Medulla oblongata (tissue), 1 donor: Measurements from ENCODE around the gene PROZ.
"Not testable (repeated sequence)": the region's sequence is repeated elsewhere in the genome, so short reads cannot be mapped to it uniquely, and the experiment has no call there.

ENCODE experiments used
- DNase-seq: peaks from one replicate; pipeline ENCODE4 v3.0.0-alpha.2; 2015; ENCODE audit errors: extremely low spot score

The PROZ gene

DNA sequence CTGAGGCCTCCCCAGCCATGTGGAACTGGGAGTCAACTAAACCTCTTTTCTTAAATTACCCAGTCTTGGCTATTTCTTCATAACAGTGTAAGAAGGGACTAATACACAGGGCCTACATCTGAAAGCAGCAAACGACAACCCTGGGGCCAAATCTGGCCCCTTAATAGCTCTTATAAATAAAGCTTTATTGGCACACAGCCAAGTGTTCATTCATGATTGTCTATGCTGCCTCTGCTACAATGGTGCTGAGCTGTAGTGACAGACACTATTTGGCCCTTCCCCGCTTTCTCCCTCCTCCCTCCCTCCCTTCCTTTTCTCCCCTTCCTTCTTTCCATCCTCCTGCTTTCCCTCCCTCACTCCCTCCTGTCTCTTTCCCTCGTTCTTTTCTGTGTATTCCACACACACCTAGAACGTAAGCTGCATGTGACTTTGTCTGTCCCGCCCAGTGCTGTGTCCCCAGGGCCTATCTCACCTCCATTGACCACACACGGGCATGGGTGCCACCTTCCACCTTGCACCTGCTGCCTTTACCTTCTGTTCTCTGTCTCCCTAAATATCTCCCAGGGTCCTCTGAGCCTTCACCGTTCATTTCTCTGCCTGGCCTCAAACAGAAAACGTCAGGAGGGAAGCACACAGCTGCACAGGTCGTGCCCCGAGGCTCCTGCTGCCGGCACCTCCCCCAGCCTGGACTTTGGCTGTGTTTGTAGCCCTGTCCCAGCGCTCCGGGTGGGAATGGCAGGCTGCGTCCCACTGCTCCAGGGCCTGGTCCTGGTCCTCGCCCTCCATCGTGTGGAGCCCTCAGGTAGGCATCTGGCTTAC lies at the start of gene PROZ:
TSS of gene PROZ (plus strand) at position 720 of the 819 bp plus-strand sequence. CDS start at position 733, 13 bp downstream.
- DNase-seq = no peak

DNA sequence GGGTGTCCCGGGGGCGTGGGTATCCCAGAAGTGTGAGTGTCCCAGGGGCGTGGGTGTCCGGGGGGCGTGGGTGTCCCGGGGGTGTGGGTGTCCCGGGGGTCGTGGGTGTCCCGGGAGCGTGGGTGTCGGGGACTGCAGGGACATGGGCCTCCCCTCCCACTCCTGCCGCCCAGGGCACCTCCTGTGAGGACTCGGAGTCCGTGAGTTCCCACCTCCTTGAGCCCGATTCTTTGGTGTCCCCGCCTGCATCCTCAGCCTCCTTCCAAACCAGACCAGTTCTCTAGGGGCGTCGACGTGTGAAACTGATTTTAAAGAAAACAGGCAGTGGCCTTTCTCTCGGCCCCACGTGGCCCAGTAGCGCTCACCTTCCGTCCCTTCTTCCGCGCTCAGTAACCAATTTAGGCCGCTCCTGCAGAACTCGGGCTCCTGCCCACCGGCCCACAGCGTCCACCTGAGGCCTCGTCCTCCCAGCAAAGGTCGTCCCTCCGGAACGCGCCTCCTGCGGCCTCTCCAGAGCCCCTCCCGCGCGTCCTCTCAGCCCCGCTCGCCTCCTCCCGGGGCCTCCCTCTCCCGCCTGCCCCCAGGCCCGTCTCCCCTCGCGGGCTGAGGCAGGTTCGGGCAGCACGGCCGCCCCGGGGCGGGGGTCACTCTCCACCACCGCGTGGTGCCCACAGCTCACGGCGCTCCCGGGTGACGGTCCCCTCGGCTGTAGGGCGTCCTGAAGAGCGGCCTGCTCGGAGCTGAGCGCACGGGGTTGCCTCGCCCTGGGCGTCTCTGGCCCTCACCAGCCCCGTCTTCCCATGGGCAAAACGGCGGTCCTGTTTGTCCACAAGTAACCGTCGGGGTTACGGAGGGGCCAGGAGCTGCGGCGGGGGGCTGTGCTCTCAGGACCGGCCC lies 49.0 kb upstream of the PROZ start:
- DNase-seq = no peak

GRCh38 chr13:113110048-113110851 lies 48.2 kb upstream of the PROZ start:
- no peak for DNase-seq

DNA sequence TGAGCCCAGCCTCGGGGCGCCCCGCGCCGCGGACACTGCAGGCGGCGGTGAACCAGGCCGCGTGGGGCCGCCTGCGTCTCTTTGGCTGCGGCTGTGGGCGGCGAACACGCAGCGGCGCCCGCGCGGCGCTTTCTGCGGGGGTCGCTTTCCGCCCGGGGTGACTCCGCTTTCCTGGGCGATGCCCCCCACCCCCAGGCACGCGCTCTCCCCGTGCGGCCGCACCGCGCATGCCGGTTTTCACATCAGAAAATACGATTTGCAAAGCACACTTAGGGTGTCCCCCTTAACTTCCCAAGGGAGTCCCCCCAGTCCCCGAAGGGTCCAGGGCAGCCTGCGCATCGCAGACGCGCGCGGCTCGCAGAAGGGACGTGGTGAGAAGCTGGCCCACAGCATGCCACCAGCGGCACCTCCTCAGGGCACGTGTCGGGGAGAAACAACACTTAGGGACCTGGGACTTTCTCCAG lies 47.6 kb upstream of the PROZ start:
- no peak for DNase-seq

GRCh38 chr13:113111821-113112220 lies 46.6 kb upstream of the PROZ start:
- not testable (repeated sequence) for DNase-seq

DNA sequence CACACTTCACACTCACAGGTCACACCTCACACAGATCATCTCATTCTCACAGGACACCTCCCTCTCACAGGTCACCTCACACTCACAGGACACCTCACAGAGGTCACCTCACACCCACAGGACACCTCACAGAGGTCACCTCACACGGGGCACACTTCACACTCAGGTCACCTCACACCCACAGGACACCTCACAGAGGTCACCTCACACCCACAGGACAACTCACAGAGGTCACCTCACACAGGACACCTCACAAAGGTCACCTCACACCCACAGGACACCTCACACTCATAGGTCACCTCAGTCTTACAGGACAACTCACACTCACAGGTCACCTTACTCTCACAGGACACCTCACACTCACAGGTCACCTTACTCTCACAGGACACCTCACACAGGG lies 46.0 kb upstream of the PROZ start:
- DNase-seq = not testable (repeated sequence)

DNA sequence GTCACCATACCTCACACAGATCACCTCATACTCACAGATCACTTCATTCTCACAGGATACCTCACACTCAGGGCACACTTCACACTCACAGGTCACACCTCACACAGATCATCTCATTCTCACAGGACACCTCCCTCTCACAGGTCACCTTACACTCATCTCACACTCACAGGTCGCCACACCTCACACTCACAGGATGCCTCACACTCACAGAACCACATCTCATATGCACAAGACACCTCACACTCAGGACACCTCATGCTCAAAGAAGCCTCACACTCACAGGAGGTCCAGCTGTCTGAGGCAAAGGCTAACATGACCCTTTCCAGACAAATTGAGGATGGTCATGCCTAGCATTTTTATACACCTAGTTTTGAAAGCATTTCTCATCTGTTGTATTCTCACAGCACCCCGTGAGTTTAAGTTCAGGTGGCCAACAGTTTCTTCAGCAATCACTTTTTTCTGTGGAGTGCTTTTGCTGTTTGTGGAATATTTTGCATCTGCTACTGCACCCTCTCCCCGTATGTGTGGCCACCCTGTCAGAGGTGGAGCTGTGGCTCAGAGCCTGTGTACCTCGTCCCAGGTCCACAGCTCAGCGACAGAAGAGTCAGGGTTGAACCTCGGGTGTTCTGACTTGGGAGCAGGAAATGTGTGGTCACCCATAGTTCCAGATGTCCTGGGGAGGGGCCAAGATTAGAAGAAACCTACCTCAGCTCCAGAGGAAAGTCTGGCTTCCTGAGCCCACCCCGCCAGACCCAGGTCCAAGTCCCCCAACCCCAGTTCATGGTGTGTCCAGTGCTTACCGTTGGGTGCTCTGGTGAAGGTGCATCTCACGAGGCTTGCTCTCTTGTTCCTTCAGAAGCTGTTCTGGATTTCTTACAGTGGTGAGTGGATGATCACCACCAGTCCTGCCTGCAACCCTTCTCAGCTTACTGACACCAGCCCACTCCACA lies 45.3 kb upstream of the PROZ start:
- no peak for DNase-seq

- DNase-seq = no peak
Measured at GRCh38 chr13:113113846-113114271, 44.6 kb upstream of the PROZ start.

DNA sequence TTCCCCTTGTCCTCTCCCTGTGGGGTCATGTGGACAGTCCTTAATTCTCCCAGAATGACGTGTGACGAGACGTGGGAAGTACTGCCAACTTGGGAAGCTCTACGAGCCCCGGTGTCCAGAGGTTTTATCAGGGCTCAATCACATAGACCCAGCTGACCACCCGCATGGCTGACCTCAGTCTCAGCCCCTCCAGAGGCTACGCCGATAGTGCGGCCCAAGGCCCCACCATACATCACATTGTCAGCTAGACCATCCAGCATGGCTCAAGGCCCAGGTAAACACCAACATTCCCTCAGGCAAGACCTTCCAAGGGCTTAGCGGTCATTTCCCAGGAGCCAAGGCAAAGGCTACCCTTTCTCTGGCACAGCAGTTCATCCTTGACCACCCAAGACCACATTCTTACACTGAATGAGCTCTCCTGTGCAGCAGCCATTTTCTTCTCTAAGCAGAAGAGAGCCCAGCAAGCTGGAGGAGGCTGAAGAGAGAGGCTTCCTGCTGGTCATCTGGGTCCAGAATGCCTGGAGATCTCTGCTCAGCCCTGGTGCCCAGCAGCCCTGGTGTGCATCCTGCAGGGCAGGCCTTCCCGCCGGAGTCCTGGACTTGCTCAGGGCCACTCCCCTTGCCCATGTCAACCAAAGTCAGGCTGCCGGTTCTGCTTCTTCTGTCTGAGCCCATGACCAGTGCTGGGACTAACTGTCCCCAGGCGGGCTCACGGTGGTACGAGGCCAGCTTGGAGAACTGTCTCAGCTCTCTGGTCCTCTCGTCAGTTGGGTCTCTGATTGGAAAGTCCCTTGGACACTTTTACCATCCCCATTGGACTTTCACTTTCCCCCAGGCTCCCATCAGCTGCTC lies 43.7 kb upstream of the PROZ start:
- no peak for DNase-seq

DNA sequence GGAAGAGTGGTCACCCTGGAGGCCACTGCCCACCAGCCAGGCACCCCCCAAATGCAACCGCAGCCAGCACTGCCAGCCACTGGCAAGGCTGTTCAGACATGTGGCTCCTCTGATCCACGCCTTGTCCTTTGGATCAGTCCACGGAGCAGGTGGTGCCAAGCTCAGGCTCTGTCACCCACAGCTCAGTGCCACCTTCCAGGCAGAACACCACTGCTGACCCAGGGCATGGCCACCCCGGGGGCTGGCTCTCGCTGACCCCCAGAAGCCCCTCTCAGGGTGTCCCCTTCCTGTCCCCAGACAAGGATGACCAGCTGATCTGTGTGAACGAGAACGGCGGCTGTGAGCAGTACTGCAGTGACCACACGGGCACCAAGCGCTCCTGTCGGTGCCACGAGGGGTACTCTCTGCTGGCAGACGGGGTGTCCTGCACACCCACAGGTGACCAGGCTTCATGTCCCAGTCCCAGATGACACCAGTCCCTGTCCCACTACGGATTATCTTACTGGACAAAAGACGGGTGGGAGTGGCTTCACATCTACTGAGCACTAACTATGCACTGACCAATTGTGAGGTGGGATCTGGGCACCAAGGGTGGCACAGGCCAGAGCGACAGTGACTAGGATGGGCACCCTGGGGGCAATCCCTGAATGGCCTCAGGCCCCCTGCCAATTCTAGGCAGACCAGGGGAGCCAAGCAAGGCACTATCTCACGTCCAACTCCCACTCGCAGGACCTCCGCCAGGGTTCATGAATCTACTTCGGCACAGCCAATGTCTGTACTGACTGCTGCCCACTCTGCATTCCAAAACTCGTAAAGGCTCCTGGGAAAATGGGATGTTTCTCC lies 42.9 kb upstream of the PROZ start:
- no peak for DNase-seq

DNA sequence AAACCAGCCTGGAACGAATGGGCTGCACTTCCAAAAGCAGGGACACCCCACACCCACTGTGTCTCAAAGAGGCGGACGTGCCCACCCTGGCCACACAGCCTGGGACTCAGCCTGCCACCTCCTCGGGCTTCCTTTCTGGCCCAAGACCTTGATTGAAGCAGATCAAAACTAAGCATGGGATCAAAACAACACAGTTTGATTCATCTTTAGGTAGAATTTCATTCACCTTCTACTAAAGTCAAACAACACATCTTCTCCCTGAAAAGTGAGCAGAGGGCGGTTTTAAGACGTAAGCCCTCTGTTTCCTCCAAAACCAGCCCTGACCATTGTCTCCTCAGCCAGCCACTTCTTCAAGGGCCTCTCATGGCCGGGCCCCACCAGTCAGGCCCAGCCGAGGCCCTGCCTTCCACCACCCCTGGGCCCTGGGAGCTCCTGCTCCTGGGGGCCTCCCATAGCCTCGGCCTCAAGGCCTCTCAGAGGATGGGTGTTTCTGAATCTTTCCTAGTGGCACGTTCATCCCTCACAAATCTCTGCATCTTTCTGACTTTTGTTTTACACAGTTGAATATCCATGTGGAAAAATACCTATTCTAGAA lies 42.1 kb upstream of the PROZ start:
- no peak for DNase-seq

GRCh38 chr13:113116871-113117271 lies 41.6 kb upstream of the PROZ start:
- DNase-seq = no peak

DNA sequence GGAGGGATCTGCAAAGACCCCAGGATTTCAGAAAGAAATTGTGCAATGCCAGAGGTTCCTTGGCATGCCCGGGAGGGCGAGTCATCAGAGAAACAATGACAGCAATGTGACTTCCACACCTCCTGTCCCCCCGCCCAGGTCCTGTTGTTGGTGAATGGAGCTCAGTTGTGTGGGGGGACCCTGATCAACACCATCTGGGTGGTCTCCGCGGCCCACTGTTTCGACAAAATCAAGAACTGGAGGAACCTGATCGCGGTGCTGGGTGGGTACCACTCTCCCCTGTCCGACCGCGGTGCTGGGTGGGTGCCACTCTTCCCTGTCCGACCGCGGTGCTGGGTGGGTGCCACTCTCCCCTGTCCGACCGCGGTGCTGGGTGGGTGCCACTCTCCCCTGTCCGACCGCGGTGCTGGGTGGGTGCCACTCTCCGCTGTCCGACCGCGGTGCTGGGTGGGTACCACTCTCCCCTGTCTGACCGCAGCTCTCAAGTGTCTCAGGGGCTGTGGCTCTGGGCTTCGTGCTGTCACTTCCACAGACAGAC lies 41.0 kb upstream of the PROZ start:
- DNase-seq = no peak

DNA sequence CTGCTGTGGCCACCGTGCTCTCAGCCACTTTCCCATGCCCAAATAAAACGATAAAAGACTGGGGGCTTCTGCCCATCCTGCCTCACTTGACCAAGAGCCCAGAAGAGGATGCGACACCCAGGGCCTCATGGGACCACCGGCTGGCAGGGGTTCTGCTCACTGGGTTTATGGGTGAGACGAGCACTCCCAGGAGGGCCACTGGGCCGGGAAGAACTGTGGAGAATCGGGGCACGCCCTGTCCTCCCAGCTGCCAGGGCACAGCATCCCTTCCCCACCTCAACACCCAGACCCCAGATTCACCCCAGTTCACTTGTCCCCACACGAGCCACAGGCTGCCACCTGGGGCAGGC lies 40.6 kb upstream of the PROZ start:
- no peak for DNase-seq

GRCh38 chr13:113118261-113119021 lies 40.0 kb upstream of the PROZ start:
- DNase-seq = no peak

DNA sequence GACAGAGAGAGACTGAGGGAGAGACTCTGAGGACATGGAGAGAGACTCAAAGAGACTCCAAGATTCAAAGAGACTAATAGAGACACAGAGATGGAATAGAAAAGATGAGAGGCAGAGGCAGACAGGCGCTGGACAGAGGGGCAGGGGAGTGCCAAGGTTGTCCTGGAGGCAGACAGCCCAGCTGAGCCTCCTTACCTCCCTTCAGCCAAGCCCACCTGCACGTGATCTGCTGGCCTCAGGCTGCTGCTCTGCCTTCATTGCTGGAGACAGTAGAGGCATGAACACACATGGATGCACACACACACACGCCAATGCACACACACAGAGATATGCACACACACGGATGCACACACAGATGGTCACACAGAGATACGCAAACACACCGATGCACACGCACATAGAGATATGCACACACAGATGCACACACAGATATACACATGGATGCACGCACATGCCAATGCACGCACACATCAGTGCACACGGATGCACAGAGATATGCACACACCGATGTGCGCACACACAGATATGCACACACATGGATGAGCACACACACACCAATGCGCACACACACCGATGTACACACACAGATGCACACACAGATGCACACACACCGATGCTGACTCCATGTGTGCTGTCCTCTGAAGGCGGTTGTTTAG lies 39.2 kb upstream of the PROZ start:
- DNase-seq = no peak

GRCh38 chr13:113119822-113120189 lies 38.6 kb upstream of the PROZ start:
- DNase-seq = no peak
